Ascending aorta (tissue), 2 donors: ENCODE data around the gene PFKFB3. TPM values are rescaled to one million over a fixed set of nuclear protein-coding genes. Genes with fewer than 3 reads are reported as not detected.
"Not testable (repeated sequence)": the region's sequence is repeated elsewhere in the genome, so short reads cannot be mapped to it uniquely, and the experiment has no call there.

Experiments
- DNase-seq, 2 donors: peaks; one replicate each; pipeline ENCODE4 v3.0.0-alpha.2; 2019; ENCODE audit warnings: low spot score in 2 of 2
- H3K27ac ChIP-seq, 2 donors: fragments of 200-600 bp; sonication (generic); one replicate each; pipeline ENCODE4 v1.5.1; 2016 to 2017; ENCODE audit warnings: mild to moderate bottlenecking in 1 of 2
- H3K27me3 ChIP-seq: fragments of 200-600 bp; sonication (generic); one replicate; pipeline ENCODE4 v1.5.1; 2017
- H3K36me3 ChIP-seq, 2 donors: fragments of 200-600 bp; sonication (generic); one replicate each; pipeline ENCODE4 v1.5.1; 2016
- H3K4me1 ChIP-seq, 2 donors: fragments of 200-600 bp; sonication (generic); one replicate each; pipeline ENCODE4 v1.5.1; 2016 to 2017; ENCODE audit warnings: mild to moderate bottlenecking in 1 of 2
- H3K4me3 ChIP-seq, 2 donors: fragments of 200-600 bp; sonication (generic); one replicate each; pipeline ENCODE4 v1.5.1; 2016 to 2017; ENCODE audit warnings: mild to moderate bottlenecking in 1 of 2
- H3K9me3 ChIP-seq, 2 donors: fragments of 200-600 bp; sonication (generic); one replicate each; pipeline ENCODE4 v1.5.1; 2016
- intact Hi-C: fragments of 100-400 bp; cut with DNase I; formaldehyde crosslinking; loops from one replicate; pipeline ENCODE4 v1.15.1; 2023
- total RNA-seq: library from RNA; depleted of rRNA; stranded (reverse); fragments of >200 nt; gene quantifications from one replicate; pipeline ENCODE4 v1.1.0, GENCODE V29; 2016
- TF ChIP-seq, protein P1 (sequence below), 3 experiments: fragments of 200-600 bp in 2 of 3; fragments of 450-650 bp in 1 of 3; sonication (generic) in 2 of 3; IDR thresholded peaks; one replicate each; pipeline ENCODE4 v1.5.1; 2016 to 2019; ENCODE audit warnings: antibody characterized with exemption in 3 of 3, mild to moderate bottlenecking in 1 of 3, moderate library complexity in 1 of 3

PFKFB3 gene
- total RNA-seq, 1 donor from 2014 or later: 68.0 TPM

DNA sequence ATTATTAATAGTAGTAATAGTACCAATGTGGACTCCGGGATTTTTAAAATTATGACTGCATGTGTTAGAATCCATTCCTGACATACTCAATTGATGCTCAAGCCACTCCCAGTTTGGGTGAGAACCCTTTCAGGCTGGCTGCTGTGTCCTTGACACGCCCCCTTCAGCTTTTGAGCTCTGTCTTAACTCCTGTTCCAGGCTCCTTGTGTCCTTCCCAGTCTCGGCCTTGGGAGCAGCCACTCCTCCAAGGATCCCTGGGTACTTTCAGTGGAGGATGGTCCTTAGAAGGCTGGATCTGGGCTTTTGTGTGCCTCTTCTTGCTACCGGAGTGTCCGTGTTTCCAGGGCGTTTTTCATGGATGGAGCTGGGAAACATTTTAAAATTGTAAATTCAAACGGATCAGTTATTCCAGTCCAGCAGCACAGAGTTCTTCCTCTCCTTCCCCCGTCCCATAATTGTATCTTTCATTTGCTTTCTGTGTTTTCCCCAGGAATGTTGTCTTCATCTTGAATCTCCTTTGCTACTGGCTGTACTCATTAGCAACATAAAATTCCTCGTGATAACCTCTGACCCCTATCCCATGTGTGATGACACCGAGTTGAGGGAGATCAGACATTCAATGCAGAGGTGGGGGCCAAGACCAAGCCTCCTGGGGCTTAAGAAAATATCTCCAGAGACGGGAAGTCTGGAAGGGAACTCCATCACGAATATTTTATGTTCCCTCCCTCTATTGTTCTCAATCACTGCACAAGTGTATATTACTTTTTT lies 40.0 kb upstream of the PFKFB3 start:
- TF ChIP-seq, protein P1, sequence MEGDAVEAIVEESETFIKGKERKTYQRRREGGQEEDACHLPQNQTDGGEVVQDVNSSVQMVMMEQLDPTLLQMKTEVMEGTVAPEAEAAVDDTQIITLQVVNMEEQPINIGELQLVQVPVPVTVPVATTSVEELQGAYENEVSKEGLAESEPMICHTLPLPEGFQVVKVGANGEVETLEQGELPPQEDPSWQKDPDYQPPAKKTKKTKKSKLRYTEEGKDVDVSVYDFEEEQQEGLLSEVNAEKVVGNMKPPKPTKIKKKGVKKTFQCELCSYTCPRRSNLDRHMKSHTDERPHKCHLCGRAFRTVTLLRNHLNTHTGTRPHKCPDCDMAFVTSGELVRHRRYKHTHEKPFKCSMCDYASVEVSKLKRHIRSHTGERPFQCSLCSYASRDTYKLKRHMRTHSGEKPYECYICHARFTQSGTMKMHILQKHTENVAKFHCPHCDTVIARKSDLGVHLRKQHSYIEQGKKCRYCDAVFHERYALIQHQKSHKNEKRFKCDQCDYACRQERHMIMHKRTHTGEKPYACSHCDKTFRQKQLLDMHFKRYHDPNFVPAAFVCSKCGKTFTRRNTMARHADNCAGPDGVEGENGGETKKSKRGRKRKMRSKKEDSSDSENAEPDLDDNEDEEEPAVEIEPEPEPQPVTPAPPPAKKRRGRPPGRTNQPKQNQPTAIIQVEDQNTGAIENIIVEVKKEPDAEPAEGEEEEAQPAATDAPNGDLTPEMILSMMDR (IDR thresholded peaks at IDR 0.05): no peak
- H3K36me3 ChIP-seq: peaks cover 0 to 9% of the 10 kb centered on the region in 2 donors
- DNase-seq: no peak
- H3K27me3 ChIP-seq: no peaks in the 10 kb centered on the region
- peak overlapping the region; percentile 72 to 87 for H3K4me3 ChIP-seq
- no peaks in the 10 kb centered on the region for H3K9me3 ChIP-seq
- peaks cover 3 to 24% of the 10 kb centered on the region in 2 donors for H3K4me1 ChIP-seq
- H3K27ac ChIP-seq: peak overlapping the region; percentile 88 to 91
- intact Hi-C loops: no loop called here

DNA sequence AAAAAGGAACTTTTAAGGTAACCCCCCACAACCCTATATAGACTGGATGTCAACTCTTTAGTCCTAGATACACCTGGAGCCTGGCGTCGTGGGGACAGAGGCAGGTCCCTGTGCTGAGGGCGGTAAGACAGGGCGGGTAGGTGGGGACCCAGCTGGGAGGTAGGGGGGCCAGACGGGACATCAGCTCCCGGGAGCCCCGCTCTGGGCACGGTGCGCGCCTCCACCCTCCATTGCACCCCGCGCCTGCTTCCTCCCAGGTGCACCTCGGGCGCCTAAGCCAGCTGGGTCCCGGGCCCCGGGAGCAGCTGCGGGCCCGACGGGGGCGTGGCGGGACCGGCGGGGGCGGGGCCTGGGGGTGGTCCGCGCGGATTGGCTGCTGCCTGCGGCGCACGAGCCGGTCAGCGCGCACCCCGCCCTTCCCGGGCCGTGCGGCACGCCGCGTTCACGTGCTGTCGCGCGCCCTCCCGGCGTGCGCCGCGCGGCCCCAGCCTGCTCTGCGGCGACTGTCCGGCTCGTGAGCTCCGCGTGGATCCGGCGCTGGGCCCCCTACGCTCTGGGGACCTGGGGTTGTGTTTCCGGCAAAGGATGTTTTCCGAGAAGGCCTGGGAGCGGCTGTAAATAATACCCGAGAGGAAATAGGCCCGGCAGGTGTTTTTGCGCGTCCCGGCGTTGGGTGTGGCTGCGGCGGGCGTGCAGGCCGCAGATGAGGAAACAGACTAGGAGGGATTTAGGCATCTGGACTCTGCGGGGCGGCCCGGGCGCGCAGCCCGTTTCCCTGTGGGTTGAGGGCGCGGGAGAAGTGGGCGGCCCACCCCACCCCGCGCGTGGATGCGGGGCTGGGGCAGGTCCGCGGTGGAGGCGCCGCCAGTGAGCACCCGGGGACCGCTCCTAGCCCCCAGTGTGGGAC lies 39.1 kb upstream of the PFKFB3 start:
- Histone ChIP-seq H3K9me3 (no peaks in the 10 kb centered on the region), H3K27ac (peak overlapping the region; percentile 88 to 91), H3K27me3 (no peaks in the 10 kb centered on the region), H3K4me3 (peak overlapping the region; percentile 72 to 87), H3K36me3 (peaks cover 0 to 9% of the 10 kb centered on the region in 2 donors), H3K4me1 (peaks cover 0 to 17% of the 10 kb centered on the region in 2 donors)
- DNase-seq: peak; percentile 58 to 91
- TF ChIP-seq, protein P1 (IDR thresholded peaks at IDR 0.05): no peak
- intact Hi-C loops: no loop called here

DNA sequence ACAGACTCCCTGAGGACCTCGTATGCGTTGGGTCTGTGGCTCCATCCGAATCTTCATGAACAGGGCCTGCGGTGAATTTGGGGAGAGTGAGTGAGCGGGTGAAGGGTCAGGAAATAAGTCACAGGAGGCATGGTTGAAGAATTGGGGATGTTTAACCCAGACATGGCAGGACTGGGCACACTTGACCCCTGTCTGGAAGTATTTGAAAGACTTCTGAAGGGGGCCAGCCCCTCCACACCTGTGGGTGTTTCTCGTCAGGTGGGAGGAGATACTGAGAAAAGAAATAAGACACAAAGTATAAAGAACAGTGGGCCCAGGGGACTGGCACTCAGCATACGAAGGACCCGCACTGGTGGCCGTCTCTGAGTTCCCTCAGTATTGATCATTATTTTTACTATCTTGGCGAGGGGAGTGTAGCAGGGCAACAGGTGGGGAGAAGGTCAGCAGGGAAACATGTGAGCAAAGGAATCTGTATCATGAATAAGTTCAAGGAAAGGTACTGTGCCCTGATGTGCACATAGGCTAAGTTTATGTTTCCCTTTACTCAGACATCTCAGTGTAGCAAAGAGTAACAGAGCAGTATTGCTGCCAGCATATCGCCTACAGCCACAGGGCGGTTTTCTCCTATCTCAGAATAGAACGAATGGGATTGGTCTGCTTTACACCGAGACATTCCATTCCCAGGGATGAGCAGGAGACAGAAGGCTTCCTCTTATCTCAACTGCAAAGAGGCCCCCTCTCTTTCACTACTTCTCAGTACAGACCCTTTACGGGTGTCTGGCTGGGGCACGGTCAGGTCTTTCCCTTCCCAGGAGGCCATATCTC lies 38.2 kb upstream of the PFKFB3 start:
- intact Hi-C loops: no loop called here
- H3K36me3 ChIP-seq: peaks cover 0 to 9% of the 10 kb centered on the region in 2 donors
- peaks cover 0 to 17% of the 10 kb centered on the region in 2 donors for H3K4me1 ChIP-seq
- H3K27me3 ChIP-seq: no peaks in the 10 kb centered on the region
- peak overlapping the region; percentile 72 to 87 for H3K4me3 ChIP-seq
- TF ChIP-seq, protein P1 (IDR thresholded peaks at IDR 0.05): no peak
- peak overlapping the region; percentile 88 to 91 for H3K27ac ChIP-seq
- DNase-seq: no peak
- H3K9me3 ChIP-seq: no peaks in the 10 kb centered on the region

DNA sequence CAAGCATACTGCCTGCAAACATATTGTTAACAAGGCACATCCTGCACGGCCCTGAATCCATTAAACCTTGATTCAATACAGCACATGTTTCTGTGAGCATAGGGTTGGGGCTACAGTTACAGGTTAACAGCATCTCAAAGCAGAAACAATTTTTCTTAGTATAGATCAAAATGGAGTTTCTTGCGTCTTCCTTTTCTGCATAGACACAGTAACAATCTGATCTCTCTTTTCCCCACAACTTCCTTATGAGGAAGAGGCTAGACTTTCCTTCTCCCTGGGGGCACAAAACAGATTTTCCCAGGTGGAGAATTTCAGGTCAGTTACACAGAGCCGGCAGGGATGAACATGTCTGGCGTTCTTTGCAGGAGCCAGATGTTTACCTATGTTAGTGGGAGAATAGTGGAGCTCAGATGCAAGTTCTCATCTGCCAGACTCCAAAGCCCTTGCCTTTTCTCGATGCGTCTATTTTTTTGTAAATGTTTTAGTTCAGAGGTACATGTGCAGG lies 37.5 kb upstream of the PFKFB3 start:
- H3K36me3 ChIP-seq: peaks cover 0 to 9% of the 10 kb centered on the region in 2 donors
- peaks cover 0 to 17% of the 10 kb centered on the region in 2 donors for H3K4me1 ChIP-seq
- H3K27ac ChIP-seq: peak overlapping the region in 1 of 2 donors; percentile 88
- no peak for DNase-seq
- no peaks in the 10 kb centered on the region for H3K9me3 ChIP-seq
- intact Hi-C loops: no loop called here
- H3K27me3 ChIP-seq: no peaks in the 10 kb centered on the region
- TF ChIP-seq, protein P1 (IDR thresholded peaks at IDR 0.05): no peak
- no peak overlapping the region for H3K4me3 ChIP-seq

DNA sequence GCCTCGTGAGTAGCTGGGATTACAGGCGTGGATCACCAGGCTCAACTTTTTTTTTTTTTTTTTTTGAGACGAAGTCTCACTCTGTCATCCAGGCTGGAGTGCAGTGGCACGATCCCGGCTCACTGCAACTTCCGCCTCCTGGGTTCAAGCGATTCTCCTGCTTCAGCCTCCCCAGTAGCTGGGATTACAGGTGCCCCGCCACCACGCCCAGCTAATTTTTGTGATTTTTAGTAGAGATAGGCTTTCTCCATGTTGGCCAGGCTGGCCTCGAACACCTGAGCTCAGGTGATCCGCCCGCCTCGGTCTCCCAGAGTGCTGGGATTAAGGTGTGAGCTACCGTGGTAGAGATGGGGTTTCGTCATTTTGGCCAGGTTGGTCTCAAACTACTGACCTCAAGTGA lies 36.8 kb upstream of the PFKFB3 start:
- H3K4me1 ChIP-seq: peaks cover 0 to 17% of the 10 kb centered on the region in 2 donors
- H3K9me3 ChIP-seq, H3K36me3 ChIP-seq, H3K4me3 ChIP-seq, H3K27ac ChIP-seq, H3K27me3 ChIP-seq, DNase-seq, intact Hi-C loops: not testable (repeated sequence)
